SU-DHL-6 (cell line): ENCODE measurements around the gene TEX22.

Experiments
- H2AFZ ChIP-seq: fragments of 200-600 bp; sonication (generic); 2 replicates; pipeline ENCODE4 v1.6.1; 2014; ENCODE audit warnings: low read depth, mild to moderate bottlenecking, moderate library complexity, mixed read lengths, antibody characterized with exemption, low read length; ENCODE audit not compliant: severe bottlenecking
- H3F3A ChIP-seq: fragments of 200-600 bp; shearing (Covaris generic); 2 replicates; pipeline ENCODE4 v1.6.0; 2016; ENCODE audit warnings: antibody characterized with exemption, mild to moderate bottlenecking; ENCODE audit not compliant: insufficient read depth
- H3K27ac ChIP-seq: fragments of 200-600 bp; sonication (generic); 2 replicates; pipeline ENCODE4 v1.5.1; 2016; ENCODE audit warnings: low read depth, mild to moderate bottlenecking, low read length, moderate library complexity, mixed read lengths
- H3K27me3 ChIP-seq: fragments of 200-600 bp; sonication (generic), shearing (Covaris generic); 2 replicates; pipeline ENCODE4 v1.6.0; 2014; ENCODE audit warnings: mild to moderate bottlenecking, low read length
- H3K36me3 ChIP-seq: fragments of 200-600 bp; sonication (generic); 2 replicates; pipeline ENCODE4 v1.6.1; 2014; ENCODE audit warnings: mild to moderate bottlenecking, low read length, mixed read lengths
- H3K4me2 ChIP-seq: fragments of 300-600, 200-600 bp; shearing (Covaris generic), sonication (generic); 2 replicates; pipeline ENCODE4 v1.6.0; 2014; ENCODE audit warnings: low read length, low read depth, mild to moderate bottlenecking; ENCODE audit not compliant: poor library complexity, severe bottlenecking
- H3K4me3 ChIP-seq: fragments of 200-600 bp; sonication (generic); 2 replicates; pipeline ENCODE4 v1.5.1; 2014; ENCODE audit warnings: antibody characterized with exemption, low read length, mild to moderate bottlenecking, mixed read lengths; ENCODE audit not compliant: insufficient read depth, poor library complexity, severe bottlenecking
- H3K79me2 ChIP-seq: fragments of 200-600 bp; sonication (generic); 2 replicates; pipeline ENCODE4 v1.6.1; 2014; ENCODE audit warnings: mild to moderate bottlenecking, low read length, moderate library complexity; ENCODE audit not compliant: insufficient read depth
- H3K9ac ChIP-seq: fragments of 200-600 bp; sonication (generic); 2 replicates; pipeline ENCODE4 v1.7.0; 2014; ENCODE audit warnings: mild to moderate bottlenecking, low read length
- H3K9me2 ChIP-seq: fragments of 200-600 bp; sonication (generic); replicated peaks from 2 replicates; pipeline ENCODE4 v1.6.1; 2014; ENCODE audit warnings: low read length; ENCODE audit not compliant: insufficient read depth
- H3K9me3 ChIP-seq: fragments of 200-600 bp; sonication (generic); 2 replicates; pipeline ENCODE4 v1.6.1; 2014; ENCODE audit warnings: low read length, mixed read lengths; ENCODE audit not compliant: insufficient read depth
- H4K20me1 ChIP-seq: fragments of 200-600 bp; sonication (generic); 2 replicates; pipeline ENCODE4 v1.6.1; 2014; ENCODE audit warnings: low read depth, mild to moderate bottlenecking, antibody characterized with exemption, low read length, moderate library complexity, mixed read lengths
- CTCF ChIP-seq: fragments of 200-600 bp; sonication (generic); IDR thresholded peaks from one replicate; pipeline ENCODE4 v1.5.1; 2017; ENCODE audit warnings: antibody characterized with exemption, mild to moderate bottlenecking, low read length, moderate library complexity; ENCODE audit not compliant: insufficient read depth, poor library complexity, severe bottlenecking
- EZH2phosphoT487 ChIP-seq: fragments of 200-600 bp; sonication (generic), shearing (Covaris generic); conservative IDR thresholded peaks from 2 replicates; pipeline ENCODE4 v1.6.1; 2018; ENCODE audit warnings: mild to moderate bottlenecking, antibody characterized with exemption, low read length, moderate library complexity, mixed read lengths

TEX22 gene

DNA sequence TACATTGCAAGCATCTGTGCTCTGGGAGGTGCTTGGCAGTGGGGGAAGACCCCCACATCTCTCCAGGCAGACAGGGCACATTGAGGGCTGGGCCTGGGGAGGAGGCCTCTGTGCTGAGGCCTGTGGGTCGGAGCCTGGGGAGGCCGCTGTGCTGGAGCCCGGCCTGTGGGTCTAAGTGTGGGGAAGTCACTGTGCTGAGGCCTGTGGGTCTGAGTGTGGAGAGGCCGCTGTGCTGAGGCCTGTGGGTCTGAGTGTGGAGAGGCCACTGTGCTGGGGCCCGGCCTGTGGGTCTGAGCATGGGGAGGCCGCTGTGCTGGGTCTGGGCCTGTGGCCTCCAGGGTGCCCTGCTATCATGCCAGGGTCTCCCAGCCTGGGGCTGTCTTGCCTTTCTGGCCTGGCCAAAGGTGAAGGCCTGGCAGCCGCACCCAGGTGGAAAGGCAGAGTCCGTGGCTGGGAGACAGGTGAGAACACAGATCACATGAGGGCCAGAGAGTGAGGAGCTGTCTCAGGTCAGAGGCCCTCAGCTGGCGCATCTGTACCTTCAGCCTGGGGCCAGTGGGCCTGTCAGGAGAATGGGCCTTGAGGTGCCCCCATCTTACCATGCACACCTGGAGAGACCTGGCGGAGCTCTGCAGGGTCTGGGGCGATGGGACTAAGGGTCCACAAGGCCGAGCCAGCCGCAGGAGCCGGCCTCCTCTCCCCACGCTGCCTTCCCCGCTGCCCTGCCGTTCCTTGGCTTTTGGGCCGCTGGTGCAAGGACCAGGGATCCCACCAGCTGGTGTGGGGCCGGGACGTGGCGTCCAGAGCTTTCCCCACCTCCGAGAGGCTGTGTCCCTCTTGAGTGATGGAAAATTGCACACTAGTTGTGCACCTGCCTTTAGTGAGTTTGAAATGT is 57.7 kb downstream of the TEX22 start:
- H4K20me1 ChIP-seq = no peaks in the 10 kb centered on the region
- no peak overlapping the region for H2AFZ ChIP-seq
- H3K27ac ChIP-seq = no peak overlapping the region
- no peaks in the 10 kb centered on the region for H3K36me3 ChIP-seq
- H3K9me2 ChIP-seq = no peaks in the 10 kb centered on the region
- no peaks in the 10 kb centered on the region for H3K79me2 ChIP-seq
- H3F3A ChIP-seq = no peaks in the 10 kb centered on the region
- no peaks in the 10 kb centered on the region for H3K9me3 ChIP-seq
- no peak overlapping the region for H3K9ac ChIP-seq
- no peak overlapping the region for H3K4me3 ChIP-seq
- no peak overlapping the region for H3K4me2 ChIP-seq
- TF ChIP-seq EZH2phosphoT487 = no peak
- no peak for TF ChIP-seq CTCF
- no peaks in the 10 kb centered on the region for H3K27me3 ChIP-seq

DNA sequence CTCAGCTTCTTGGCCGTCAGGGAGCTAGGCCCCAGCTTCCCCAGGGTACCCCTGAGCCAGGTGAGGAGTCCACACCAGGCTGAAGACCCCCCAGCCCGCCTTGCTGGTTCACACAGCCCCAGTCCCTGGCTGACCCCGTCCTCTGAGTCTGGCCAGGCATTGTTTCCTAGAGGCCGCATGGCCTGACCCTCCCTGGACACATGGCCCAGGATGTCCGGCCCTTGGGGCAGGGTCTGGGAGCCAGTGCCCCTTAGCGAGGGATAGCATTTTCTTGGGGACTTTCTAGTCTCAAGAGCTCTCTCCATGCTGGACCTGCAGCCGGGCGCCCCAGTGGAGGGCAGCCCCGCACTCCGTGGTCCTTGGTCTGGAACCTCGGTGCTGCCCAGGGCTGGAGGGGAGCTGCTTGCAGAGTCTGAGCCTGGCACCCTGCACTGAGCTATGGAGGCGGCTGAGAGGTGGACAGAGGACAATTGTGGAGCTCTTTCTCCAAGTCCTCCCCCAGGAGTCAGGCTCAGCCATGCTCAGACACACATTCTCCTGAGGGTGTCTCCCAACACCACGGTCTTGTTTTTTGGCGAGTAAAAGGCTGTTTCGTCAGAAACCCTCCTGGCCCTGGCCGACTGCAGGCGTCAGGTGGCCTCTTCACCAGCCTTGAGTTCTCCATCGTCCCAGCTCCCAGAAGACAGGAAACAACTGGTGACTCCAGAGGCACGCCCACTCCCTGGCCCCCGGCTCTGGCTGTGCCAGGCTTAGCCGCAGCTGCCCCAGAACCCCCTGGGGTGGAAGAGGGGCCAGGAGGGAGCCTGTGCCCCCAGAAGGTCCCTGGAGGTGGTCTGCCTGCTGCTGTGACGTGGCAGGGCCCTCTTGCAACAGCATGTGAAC is 58.6 kb downstream of the TEX22 start:
- Histone ChIP-seq H3F3A (no peaks in the 10 kb centered on the region), H3K27me3 (no peaks in the 10 kb centered on the region), H4K20me1 (no peaks in the 10 kb centered on the region), H2AFZ (no peak overlapping the region), H3K9ac (no peak overlapping the region), H3K79me2 (no peaks in the 10 kb centered on the region), H3K27ac (no peak overlapping the region), H3K4me2 (no peak overlapping the region), H3K4me3 (no peak overlapping the region), H3K9me3 (no peaks in the 10 kb centered on the region), H3K36me3 (no peaks in the 10 kb centered on the region), H3K9me2 (no peaks in the 10 kb centered on the region)
- TF ChIP-seq EZH2phosphoT487 (no peak), CTCF (no peak)

DNA sequence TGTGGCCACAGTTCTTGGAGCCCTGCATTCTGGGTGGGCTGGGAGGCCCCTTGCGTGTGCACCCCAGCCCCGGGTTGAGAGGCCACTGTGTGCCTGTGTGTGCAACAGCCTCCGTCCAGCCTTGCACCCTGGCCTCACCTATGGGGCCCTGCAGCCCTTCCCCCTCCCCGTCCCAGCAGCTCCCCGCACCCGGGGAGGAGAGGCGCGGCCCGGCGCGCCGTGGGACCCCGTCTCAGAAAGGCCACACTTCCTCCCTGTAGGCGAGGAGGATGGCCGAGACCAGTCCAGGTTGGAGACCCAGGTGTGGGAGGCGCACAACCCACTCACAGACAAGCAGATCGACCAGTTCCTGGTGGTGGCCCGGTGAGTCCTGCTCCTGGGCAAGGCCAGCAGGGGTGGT is 59.7 kb downstream of the TEX22 start:
- no peaks in the 10 kb centered on the region for H3K27me3 ChIP-seq
- H3K4me2 ChIP-seq = no peak overlapping the region
- no peaks in the 10 kb centered on the region for H3K36me3 ChIP-seq
- no peak overlapping the region for H3K9ac ChIP-seq
- H4K20me1 ChIP-seq = no peaks in the 10 kb centered on the region
- H3K4me3 ChIP-seq = no peak overlapping the region
- no peak for TF ChIP-seq CTCF
- TF ChIP-seq EZH2phosphoT487 = no peak
- no peak overlapping the region for H3K27ac ChIP-seq
- no peaks in the 10 kb centered on the region for H3F3A ChIP-seq
- H3K9me2 ChIP-seq = no peaks in the 10 kb centered on the region
- H3K9me3 ChIP-seq = no peaks in the 10 kb centered on the region
- H2AFZ ChIP-seq = no peak overlapping the region
- no peaks in the 10 kb centered on the region for H3K79me2 ChIP-seq
